ENCODE data around the gene CDHR5. TPM values are rescaled to one million over a fixed set of nuclear protein-coding genes. Genes with fewer than 3 reads are reported as not detected.

CDHR5 gene
- polyA plus RNA-seq, 1 of the 3 experiments (the other 2 are of a cell fraction): not detected

- Histone ChIP-seq H3F3A (replicated peaks; ENCODE audit: insufficient read depth) (no peaks in the 10 kb centered on the region), H3K4me2 (peak overlapping the region; percentile 92), H3K79me2 (ENCODE audit: insufficient read depth) (peaks cover 63% of the 10 kb centered on the region), H3K27me3 (ENCODE audit: insufficient read depth) (no peaks in the 10 kb centered on the region), H2AFZ (ENCODE audit: low read depth) (no peak overlapping the region), H3K4me3 (ENCODE audit: low read depth in 2 of 2, low read length in 1 of 2) (peak overlapping the region; percentile 93 to 98), H3K9ac (peak overlapping the region; percentile 89), H3K27ac (ENCODE audit: low read depth in 2 of 2, low read length in 1 of 2) (no peak overlapping the region; a peak in 1 of 4 replicates), H3K36me3 (replicated peaks in 1 of 2; ENCODE audit: control insufficient read depth in 1 of 2, insufficient read depth in 2 of 2, low read length in 1 of 2) (peaks cover 0 to 4% of the 10 kb centered on the region in 2 experiments), H3K4me1 (ENCODE audit: control insufficient read depth in 1 of 2, insufficient read depth in 2 of 2, low read depth in 1 of 2, low read length in 1 of 2) (peaks cover 4 to 29% of the 10 kb centered on the region in 2 experiments; a peak in 3 of 4 replicates), H3K9me2 (no peaks in the 10 kb centered on the region), H3K9me3 (no peaks in the 10 kb centered on the region), H4K20me1 (ENCODE audit: insufficient read depth) (peaks cover 57% of the 10 kb centered on the region)
- no peak for TF ChIP-seq RAD21 (IDR thresholded peaks at IDR 0.05; ENCODE audit: low read length)
- TF ChIP-seq IRF3 (IDR thresholded peaks at IDR 0.05; ENCODE audit: low read depth, low read length): no peak
- TF ChIP-seq GATA2 (CRISPR knock-in tag; IDR thresholded peaks at IDR 0.05): no peak
- no peak for TF ChIP-seq TEAD4 (IDR thresholded peaks at IDR 0.05; ENCODE audit: borderline replicate concordance, insufficient read depth)
- no peak for TF ChIP-seq JUND (IDR thresholded peaks at IDR 0.05)
- no peak for TF ChIP-seq PBX3 (IDR thresholded peaks at IDR 0.05)
- no peak for TF ChIP-seq USF2 (IDR thresholded peaks at IDR 0.05; ENCODE audit: borderline replicate concordance, low read depth, low read length)
- TF ChIP-seq FOXM1 (IDR thresholded peaks at IDR 0.05; ENCODE audit: low read depth): no peak
- TF ChIP-seq TAF1 (IDR thresholded peaks at IDR 0.05; ENCODE audit: borderline replicate concordance, low read depth, low read length): no peak
- TF ChIP-seq GABPA (IDR thresholded peaks at IDR 0.05; ENCODE audit: low read depth): no peak
- no peak for TF ChIP-seq TCF12 (IDR thresholded peaks at IDR 0.05)
- TF ChIP-seq SIN3A (IDR thresholded peaks at IDR 0.05; ENCODE audit: borderline replicate concordance, low read depth, low read length): no peak
- ChIA-PET POLR2A (interaction anchor here (0.9 kb wide), 2 partner anchors 8 to 208 kb away, joined by 3 read pairs; no protein-coding TSS in a partner anchor), CTCF (interaction anchor here (0.6 to 2.2 kb wide), 2 partner anchors 23 to 59 kb away, joined by 3 to 9 read pairs; no protein-coding TSS in a partner anchor)
- 13% methylated on average over 6 of the region's 6 CpGs for WGBS (ENCODE audit: low lambda C conversion rate)
- no peak for DNase-seq
These were observed 47.2 kb downstream of the CDHR5 start for GRCh38 chr11:577611-577894.

GRCh38 chr11:576811-577610 is 47.7 kb downstream of the CDHR5 start:
- TF ChIP-seq POLR2AphosphoS5 (IDR thresholded peaks at IDR 0.05; ENCODE audit: low read depth, low read length) (no peak), MEF2A (IDR thresholded peaks at IDR 0.05; ENCODE audit: borderline replicate concordance, low read depth) (no peak), MXI1 (IDR thresholded peaks at IDR 0.05; ENCODE audit: low read depth, low read length) (0 out of 2 replicates have a peak, but pooled peaks have one; percentile 20), CTCF (IDR thresholded peaks at IDR 0.05) (no peak), EZH2phosphoT487 (IDR thresholded peaks at IDR 0.05; ENCODE audit: borderline replicate concordance, low read depth) (no peak), TCF12 (IDR thresholded peaks at IDR 0.05) (no peak)
- CTCF ChIA-PET: interaction anchor here (0.6 to 2.2 kb wide), 2 partner anchors 22 to 58 kb away, joined by 3 to 9 read pairs; no protein-coding TSS in a partner anchor
- Histone ChIP-seq H3F3A (replicated peaks; ENCODE audit: insufficient read depth) (no peaks in the 10 kb centered on the region), H3K9me2 (no peaks in the 10 kb centered on the region), H3K27ac (ENCODE audit: low read depth in 2 of 2, low read length in 1 of 2) (peak overlapping the region; percentile 42 to 58; a peak in 3 of 4 replicates), H2AFZ (ENCODE audit: low read depth) (no peak overlapping the region), H3K4me1 (ENCODE audit: control insufficient read depth in 1 of 2, insufficient read depth in 2 of 2, low read depth in 1 of 2, low read length in 1 of 2) (peaks cover 4 to 29% of the 10 kb centered on the region in 2 experiments; a peak in 3 of 4 replicates), H3K27me3 (ENCODE audit: insufficient read depth) (no peaks in the 10 kb centered on the region), H3K79me2 (ENCODE audit: insufficient read depth) (peaks cover 58% of the 10 kb centered on the region), H3K4me2 (peak overlapping the region; percentile 92), H3K36me3 (replicated peaks in 1 of 2; ENCODE audit: control insufficient read depth in 1 of 2, insufficient read depth in 2 of 2, low read length in 1 of 2) (peaks cover 0 to 4% of the 10 kb centered on the region in 2 experiments), H3K9me3 (no peaks in the 10 kb centered on the region), H4K20me1 (ENCODE audit: insufficient read depth) (peaks cover 53% of the 10 kb centered on the region), H3K9ac (peak overlapping the region; percentile 89), H3K4me3 (ENCODE audit: low read depth in 2 of 2, low read length in 1 of 2) (peak overlapping the region; percentile 93 to 98)
- DNase-seq: no peak
- POLR2A ChIA-PET: interaction anchor here (0.9 kb wide), 2 partner anchors 9 to 209 kb away, joined by 3 read pairs; no protein-coding TSS in a partner anchor
- WGBS (ENCODE audit: low lambda C conversion rate): 3% methylated on average over 21 of the region's 48 CpGs
